Brain microvascular endothelial cell (primary cell): ENCODE measurements around the gene FRMD3.

Source experiments
- DNase-seq: peaks from one replicate; pipeline ENCODE4 v3.0.0-alpha.2; 2020
- H3K27ac ChIP-seq: fragments of 250-450 bp; sonication (Bioruptor Pico); 2 replicates; pipeline ENCODE4 v1.5.1; 2020; ENCODE audit warnings: mild to moderate bottlenecking, moderate library complexity
- H3K27me3 ChIP-seq: fragments of 250-450 bp; sonication (Bioruptor Pico); replicated peaks from 2 replicates; pipeline ENCODE4 v1.5.1; 2020; ENCODE audit warnings: mild to moderate bottlenecking
- H3K36me3 ChIP-seq: fragments of 250-450 bp; sonication (Bioruptor Pico); replicated peaks from 2 replicates; pipeline ENCODE4 v1.5.1; 2020; ENCODE audit warnings: mild to moderate bottlenecking
- H3K4me3 ChIP-seq: 2 replicates; pipeline ENCODE4 v1.5.1; 2011; ENCODE audit warnings: low read depth, mild to moderate bottlenecking, control low read depth, low read length, moderate library complexity
- in situ Hi-C: cut with HindIII; loops from 2 replicates; pipeline ENCODE4 v1.10.0; 2017; ENCODE audit warnings: low sequenced_read_pairs, low pct_ligation_motif_present
- TF ChIP-seq, protein P1 (sequence below): IDR thresholded peaks from 2 replicates; pipeline ENCODE4 v1.5.1; 2011; ENCODE audit warnings: low read depth, mild to moderate bottlenecking, moderate library complexity, low read length, control low read depth, inconsistent platforms; ENCODE audit errors: missing control alignments

Gene FRMD3

DNA sequence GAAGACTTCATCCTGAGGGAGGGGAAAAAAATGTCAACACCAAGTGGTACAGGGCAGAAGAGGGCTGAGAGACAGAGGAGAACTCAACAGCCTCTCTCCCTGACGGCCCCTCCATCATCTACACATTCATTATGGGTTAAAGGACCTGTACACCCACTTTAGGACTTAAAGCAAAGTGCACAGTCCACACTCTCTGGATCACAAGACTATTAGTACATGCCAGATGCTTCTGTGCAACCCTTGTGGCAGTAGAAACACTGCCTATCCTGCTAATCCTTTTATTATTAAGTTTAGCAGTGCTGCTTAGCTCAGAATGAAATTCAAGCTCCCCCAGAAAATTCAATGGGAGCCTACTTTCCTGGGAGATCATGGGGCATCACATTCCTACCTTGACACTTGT, 1.9 kb downstream of the FRMD3 start:
- H3K27me3 ChIP-seq = peaks cover 8% of the 10 kb centered on the region
- TF ChIP-seq, protein P1, sequence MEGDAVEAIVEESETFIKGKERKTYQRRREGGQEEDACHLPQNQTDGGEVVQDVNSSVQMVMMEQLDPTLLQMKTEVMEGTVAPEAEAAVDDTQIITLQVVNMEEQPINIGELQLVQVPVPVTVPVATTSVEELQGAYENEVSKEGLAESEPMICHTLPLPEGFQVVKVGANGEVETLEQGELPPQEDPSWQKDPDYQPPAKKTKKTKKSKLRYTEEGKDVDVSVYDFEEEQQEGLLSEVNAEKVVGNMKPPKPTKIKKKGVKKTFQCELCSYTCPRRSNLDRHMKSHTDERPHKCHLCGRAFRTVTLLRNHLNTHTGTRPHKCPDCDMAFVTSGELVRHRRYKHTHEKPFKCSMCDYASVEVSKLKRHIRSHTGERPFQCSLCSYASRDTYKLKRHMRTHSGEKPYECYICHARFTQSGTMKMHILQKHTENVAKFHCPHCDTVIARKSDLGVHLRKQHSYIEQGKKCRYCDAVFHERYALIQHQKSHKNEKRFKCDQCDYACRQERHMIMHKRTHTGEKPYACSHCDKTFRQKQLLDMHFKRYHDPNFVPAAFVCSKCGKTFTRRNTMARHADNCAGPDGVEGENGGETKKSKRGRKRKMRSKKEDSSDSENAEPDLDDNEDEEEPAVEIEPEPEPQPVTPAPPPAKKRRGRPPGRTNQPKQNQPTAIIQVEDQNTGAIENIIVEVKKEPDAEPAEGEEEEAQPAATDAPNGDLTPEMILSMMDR = no peak
- in situ Hi-C loops = no loop called here
- no peak overlapping the region for H3K27ac ChIP-seq
- H3K36me3 ChIP-seq = no peaks in the 10 kb centered on the region
- DNase-seq = no peak
- H3K4me3 ChIP-seq = no peak overlapping the region

DNA sequence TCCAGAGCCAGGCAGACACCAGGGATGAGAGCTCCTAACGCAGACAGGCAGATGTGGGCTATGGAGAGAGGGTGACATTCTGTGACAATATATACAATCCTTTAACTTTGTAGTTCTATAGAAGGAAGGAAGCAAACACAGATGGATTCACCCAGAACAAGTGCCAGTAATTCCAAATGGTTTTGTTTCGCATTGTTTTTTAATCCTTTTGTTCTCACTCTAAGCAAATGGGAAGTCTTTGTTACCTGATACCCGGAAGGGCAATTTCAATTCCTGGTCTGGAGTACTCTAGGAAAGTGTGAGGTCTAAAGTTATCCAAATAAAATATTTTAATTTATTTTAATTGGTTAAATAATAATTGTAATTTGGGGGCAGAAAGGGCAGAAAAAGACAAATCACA, 2.5 kb downstream of the FRMD3 start:
- Histone ChIP-seq H3K4me3 (no peak overlapping the region), H3K27me3 (peaks cover 8% of the 10 kb centered on the region), H3K36me3 (no peaks in the 10 kb centered on the region), H3K27ac (no peak overlapping the region)
- in situ Hi-C loops = no loop called here
- DNase-seq = no peak
- TF ChIP-seq, protein P1 = no peak

GRCh38 chr9:83533296-83533695, 4.9 kb downstream of the FRMD3 start:
- H3K4me3 ChIP-seq = no peak overlapping the region
- H3K27me3 ChIP-seq = peaks cover 8% of the 10 kb centered on the region
- TF ChIP-seq, protein P1 = no peak
- no peak for DNase-seq
- in situ Hi-C loops = no loop called here
- H3K36me3 ChIP-seq = no peaks in the 10 kb centered on the region
- H3K27ac ChIP-seq = no peak overlapping the region

DNA sequence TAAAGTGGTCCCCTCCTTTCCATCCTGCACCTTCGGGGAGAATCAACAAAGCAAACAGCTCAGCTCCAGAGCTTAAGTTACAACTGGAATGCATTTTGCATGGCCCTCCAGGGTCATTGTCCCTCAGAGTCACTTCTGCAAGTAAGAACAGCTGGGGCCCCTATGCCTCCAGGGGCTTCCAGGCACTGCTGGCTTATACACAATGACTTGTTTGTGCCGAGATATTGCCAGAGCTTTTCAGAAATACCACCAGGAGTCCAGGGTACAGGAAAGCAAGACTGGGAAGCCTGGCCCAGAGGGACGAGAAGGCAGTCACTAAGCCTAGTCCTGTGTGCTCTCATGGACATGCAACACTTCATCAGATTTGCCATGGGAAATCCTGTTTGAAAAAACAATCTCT, 11.3 kb downstream of the FRMD3 start:
- DNase-seq = no peak
- no peaks in the 10 kb centered on the region for H3K36me3 ChIP-seq
- H3K4me3 ChIP-seq = no peak overlapping the region
- no peaks in the 10 kb centered on the region for H3K27me3 ChIP-seq
- TF ChIP-seq, protein P1 = no peak
- in situ Hi-C loops = no loop called here
- H3K27ac ChIP-seq = no peak overlapping the region

- Histone ChIP-seq H3K36me3 (no peaks in the 10 kb centered on the region), H3K4me3 (no peak overlapping the region), H3K27me3 (no peaks in the 10 kb centered on the region), H3K27ac (no peak overlapping the region)
- DNase-seq = no peak
- TF ChIP-seq, protein P1 = no peak
- in situ Hi-C loops = no loop called here
These were observed 12.0 kb downstream of the FRMD3 start for GRCh38 chr9:83526211-83526610.

DNA sequence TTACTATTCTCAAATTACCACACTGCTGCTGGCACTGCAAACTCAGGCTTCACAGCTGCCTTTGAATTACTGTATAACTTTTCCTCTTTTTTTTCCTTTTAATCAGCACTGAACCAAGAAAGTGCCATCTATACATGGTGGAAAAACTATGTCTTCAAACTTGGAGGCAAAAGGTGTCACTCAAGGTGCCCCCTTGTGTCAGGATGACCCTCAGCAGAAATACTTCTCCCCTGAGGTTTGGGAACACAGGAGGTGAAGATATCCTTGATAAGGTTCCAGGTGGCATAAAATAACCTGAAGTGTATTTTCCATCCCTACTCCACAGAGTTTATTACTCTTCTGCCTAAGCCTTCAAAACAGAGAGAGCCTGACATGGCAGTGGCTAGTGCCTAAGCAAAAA, 14.5 kb downstream of the FRMD3 start:
- no peak overlapping the region for H3K4me3 ChIP-seq
- H3K36me3 ChIP-seq = no peaks in the 10 kb centered on the region
- H3K27me3 ChIP-seq = no peaks in the 10 kb centered on the region
- no peak for DNase-seq
- no peak overlapping the region for H3K27ac ChIP-seq
- TF ChIP-seq, protein P1 = no peak
- in situ Hi-C loops = no loop called here
